Measurements from ENCODE around the gene RAB3IL1. TPM values are rescaled to one million over a fixed set of nuclear protein-coding genes. Genes with fewer than 3 reads are reported as not detected.

The RAB3IL1 gene, protein sequence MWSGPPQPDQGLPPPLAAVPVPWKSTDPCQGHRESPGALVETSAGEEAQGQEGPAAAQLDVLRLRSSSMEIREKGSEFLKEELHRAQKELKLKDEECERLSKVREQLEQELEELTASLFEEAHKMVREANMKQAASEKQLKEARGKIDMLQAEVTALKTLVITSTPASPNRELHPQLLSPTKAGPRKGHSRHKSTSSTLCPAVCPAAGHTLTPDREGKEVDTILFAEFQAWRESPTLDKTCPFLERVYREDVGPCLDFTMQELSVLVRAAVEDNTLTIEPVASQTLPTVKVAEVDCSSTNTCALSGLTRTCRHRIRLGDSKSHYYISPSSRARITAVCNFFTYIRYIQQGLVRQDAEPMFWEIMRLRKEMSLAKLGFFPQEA
- 2.8 and 3.7 TPM in 2 replicates for total RNA-seq (2014; rRNA removed; shearing (Covaris generic))

DNA sequence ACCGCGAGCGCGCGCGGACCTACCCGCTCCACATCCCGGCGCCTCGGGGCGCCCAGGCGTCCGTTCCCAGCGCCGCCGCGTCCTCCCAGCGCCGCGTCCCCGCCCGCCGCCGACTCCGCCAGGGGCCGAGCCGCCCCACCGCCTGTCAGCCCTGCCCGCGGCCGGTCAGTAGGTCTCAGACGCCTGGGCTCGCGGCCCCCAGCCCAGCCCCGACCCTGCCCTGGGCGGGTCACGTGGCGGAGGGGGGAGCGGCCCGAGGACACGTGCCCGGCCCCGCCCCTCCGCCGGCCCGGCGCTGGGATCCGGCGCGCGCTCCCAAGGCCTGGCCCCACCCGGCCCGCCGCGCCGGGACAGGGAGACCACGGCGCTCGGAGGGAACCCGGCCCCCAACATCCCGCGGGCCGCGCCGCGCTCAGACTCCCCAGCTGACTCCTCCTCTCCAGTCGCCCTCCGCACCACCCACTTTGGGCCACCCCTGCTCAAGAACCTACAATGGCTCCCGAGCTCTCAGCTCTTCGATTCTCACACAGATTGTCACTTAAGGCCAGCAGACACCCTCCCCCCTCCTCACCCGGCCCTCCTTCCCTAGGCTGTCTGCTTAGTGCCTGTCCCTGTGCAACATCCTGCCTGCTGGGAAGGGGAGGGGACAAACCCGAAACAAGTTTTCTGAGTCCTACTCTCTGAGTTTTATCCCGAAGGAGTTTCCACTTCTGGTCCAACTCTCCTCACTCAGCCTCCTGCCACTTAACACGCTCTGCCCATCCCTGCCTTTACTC lies at the start of gene RAB3IL1:
TSS of gene RAB3IL1 (minus strand) at position 233 of the 776 bp plus-strand sequence. CDS start at position 34, 199 bp downstream.

GRCh38 chr11:61950035-61950547 lies 32.7 kb upstream of the RAB3IL1 start, which contains the start of gene BEST1:
TSS of gene BEST1 (plus strand) at chr11:61950351. CDS start at chr11:61951807, 1,456 bp downstream.

DNA sequence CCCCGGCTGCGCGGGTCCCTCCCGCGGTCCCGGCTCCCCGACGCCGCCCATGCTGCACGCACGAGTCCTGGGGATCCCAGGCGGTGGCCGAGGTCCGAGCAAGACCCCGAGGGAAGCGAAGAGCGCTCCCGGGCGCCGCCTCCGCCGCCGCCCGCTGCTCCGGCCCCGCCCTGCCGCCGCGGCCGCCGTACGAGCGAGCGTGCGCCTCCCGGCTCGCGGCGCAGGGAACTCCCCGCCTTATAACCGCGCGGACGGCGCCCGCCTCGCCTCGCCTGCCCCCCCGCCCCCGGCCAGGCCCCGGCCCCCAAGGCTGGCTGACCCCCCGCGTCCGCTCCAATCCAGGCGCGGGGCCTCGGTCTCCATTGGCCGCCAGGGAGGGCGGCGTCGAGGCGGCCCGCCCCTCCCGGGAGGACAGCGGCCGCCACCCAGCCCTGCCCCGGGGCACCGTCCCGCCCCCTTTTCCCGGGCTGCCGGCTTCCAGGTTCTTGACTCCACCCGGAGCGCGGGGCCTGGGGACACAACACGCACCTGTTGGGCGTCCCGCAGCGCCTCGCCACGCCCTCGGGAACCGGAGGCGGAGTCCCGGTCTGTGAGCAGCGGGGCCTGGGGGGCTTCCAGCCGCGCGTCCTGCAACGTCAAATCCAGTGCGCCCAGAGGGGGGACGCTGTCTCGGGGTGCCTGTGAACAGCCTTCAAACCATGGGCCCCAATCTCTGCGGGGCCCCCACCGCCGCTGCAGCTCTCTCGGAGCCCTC lies 25.9 kb downstream of the RAB3IL1 start, which contains the start of gene FADS3:
TSS of gene FADS3 (minus strand) at position 215 of the 754 bp plus-strand sequence. CDS start at position 51, 164 bp downstream.

Small RNA genes within 50 kb of the gene (small RNA-seq; reads per million reads assigned to genes)
- gene MIR6746 (not detected), gene RNU6-1243P (not detected)

Other genes starting within 250 kb of the RAB3IL1 start
- gene DAGLA, start 237.2 kb downstream of the RAB3IL1 start, total RNA-seq (2014; rRNA removed; shearing (Covaris generic)) = 2.7 and 3.8 TPM in 2 replicates
- gene MYRF, start 164.9 kb downstream of the RAB3IL1 start, total RNA-seq (2014; rRNA removed; shearing (Covaris generic)) = 3.1 and 4.8 TPM in 2 replicates
- gene TMEM258, start 125.0 kb downstream of the RAB3IL1 start, total RNA-seq (2014; rRNA removed; shearing (Covaris generic)) = 99.8 and 137 TPM in 2 replicates
- 112 and 115 TPM in 2 replicates for gene FEN1, start 124.7 kb downstream of the RAB3IL1 start, total RNA-seq (2014; rRNA removed; shearing (Covaris generic))
- gene FADS1, start 100.6 kb downstream of the RAB3IL1 start, total RNA-seq (2014; rRNA removed; shearing (Covaris generic)) = 96.9 and 104 TPM in 2 replicates
- 10.9 and 13.8 TPM in 2 replicates for gene FADS2, start 89.3 kb downstream of the RAB3IL1 start, total RNA-seq (2014; rRNA removed; shearing (Covaris generic))
- gene FADS3, start 26.0 kb downstream of the RAB3IL1 start, total RNA-seq (2014; rRNA removed; shearing (Covaris generic)) = 74.2 and 81.4 TPM in 2 replicates
- 3.8 and 5.7 TPM in 2 replicates for gene BEST1, start 32.8 kb upstream of the RAB3IL1 start, total RNA-seq (2014; rRNA removed; shearing (Covaris generic))
- gene FTH1, start 50.1 kb upstream of the RAB3IL1 start, total RNA-seq (2014; rRNA removed; shearing (Covaris generic)) = 406 and 415 TPM in 2 replicates
- 95.3 and 112 TPM in 2 replicates for gene INCENP, start 206.4 kb upstream of the RAB3IL1 start, total RNA-seq (2014; rRNA removed; shearing (Covaris generic))